Central memory CD4-positive, alpha-beta T cell (primary cell): ENCODE data around the gene GPD1L.

Source experiments
- DNase-seq: peaks from one replicate; pipeline ENCODE4 v3.0.0; 2022

GPD1L gene

DNA sequence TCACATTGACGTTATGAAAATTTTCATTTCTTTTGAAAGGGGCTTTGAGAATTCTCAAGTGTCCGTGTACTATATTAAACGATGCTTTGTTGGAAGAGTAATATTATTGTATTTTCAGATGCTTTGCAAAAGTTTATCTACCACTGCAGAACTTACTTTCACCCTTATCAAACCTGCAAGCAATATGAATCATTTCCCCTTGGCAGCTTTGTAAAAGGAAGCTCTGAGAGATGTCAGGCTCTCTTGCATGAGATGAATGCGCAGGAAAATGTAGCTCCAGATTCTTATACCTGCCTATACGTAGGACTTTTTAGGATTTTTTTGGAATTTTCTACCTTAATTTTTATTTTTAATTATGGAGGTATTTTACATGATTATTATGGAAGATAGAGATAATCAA, 34.5 kb downstream of the GPD1L start:
- no peak for DNase-seq

GRCh38 chr3:32143849-32144757, 37.7 kb downstream of the GPD1L start:
- peak; percentile 48 for DNase-seq

GRCh38 chr3:32146746-32147211, 40.4 kb downstream of the GPD1L start:
- no peak for DNase-seq

- no peak for DNase-seq
Measured at GRCh38 chr3:32147509-32147908, 41.1 kb downstream of the GPD1L start.

- DNase-seq, result no peak
Measured at GRCh38 chr3:32147933-32148332, 41.5 kb downstream of the GPD1L start.

GRCh38 chr3:32148351-32148750, 41.9 kb downstream of the GPD1L start:
- no peak for DNase-seq

DNA sequence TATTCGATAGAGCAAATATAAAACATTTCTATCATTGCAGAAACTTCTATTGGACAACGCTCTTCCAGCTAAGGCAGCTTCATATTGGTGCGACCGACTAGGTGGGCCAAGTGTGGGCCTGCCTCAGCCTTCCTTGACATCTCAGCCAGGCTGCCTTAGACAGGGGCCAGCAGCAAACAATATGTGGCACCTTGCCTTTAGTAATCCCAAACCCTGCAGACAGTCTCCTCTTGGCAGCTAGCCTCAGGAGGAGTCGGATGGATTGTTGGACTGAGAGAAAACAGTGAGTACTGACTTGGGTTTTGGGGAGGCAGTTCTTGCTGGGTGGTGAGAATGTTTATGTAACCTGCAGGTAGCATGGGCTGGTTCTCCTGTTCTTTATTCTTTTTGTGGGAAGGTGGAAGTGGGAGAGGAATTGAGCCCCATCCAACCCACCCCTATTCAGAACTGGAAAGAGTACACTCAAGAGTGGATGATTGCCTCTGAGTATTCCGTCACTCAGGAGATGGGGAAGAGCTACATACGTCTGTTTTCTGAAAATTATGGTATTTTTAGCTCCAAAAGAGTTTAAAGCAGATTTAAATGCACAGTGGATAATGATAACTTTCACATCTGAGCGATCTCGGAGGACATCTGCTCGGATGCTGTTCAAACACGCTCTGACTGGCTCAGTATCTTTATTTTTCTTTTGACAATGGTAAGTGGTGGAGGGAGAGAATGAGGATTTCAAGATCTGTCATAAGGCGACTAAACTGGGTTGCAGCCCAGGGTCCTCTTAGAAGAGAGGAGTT, 47.2 kb downstream of the GPD1L start:
- DNase-seq, result no peak

DNA sequence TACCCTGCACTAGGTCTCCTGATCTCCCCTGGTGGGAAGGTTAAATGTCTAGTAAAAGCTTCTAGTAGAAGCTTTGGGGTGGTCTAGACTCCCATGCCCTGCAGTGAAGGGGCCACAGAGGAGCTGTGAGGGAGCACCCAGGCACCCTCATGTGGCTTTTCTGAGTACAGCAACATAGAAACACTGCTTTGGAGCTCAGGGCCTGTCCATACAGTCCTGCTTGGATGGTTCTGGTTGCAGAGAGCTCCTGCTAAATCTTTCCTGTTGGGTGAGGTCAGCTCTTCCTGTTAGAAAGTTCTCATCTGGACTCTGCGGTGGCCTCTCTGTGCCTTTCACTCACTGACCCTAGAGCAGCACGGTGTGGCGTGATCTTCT, 47.8 kb downstream of the GPD1L start:
- no peak for DNase-seq

DNA sequence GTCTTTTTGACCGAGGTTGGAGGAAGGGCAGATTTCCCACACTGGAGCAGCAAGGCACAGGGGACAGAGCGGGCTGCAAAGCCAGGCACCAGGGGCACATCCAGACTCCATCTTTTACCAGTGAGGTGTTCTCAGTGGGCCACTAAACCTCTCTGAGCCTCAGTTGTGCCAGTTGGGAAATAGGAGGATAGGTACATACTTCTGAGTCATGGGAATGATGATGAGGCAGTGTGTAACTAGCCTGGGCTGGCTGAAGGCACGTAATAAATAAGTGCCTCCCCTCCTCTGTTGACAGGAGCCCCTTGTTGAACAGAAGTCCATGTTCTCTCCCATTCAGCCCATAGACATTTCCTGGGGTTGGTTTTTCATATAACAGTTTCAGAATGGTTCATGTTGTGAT, 48.7 kb downstream of the GPD1L start:
- no peak for DNase-seq

- no peak for DNase-seq
Measured at GRCh38 chr3:32157600-32158264, 51.3 kb downstream of the GPD1L start.

- DNase-seq, result no peak
Measured at GRCh38 chr3:32160706-32161214, 54.3 kb downstream of the GPD1L start.

GRCh38 chr3:32165442-32165841, 59.0 kb downstream of the GPD1L start:
- no peak for DNase-seq

GRCh38 chr3:32166654-32167053, 60.2 kb downstream of the GPD1L start:
- DNase-seq, result no peak

- DNase-seq, result no peak
Measured at GRCh38 chr3:32172420-32172819, 66.0 kb downstream of the GPD1L start.

- DNase-seq, result peak; percentile 46
Measured at GRCh38 chr3:32175607-32176197, 69.3 kb downstream of the GPD1L start.

- DNase-seq, result peak; percentile 62
Measured at GRCh38 chr3:32176989-32177701, 70.7 kb downstream of the GPD1L start.

DNA sequence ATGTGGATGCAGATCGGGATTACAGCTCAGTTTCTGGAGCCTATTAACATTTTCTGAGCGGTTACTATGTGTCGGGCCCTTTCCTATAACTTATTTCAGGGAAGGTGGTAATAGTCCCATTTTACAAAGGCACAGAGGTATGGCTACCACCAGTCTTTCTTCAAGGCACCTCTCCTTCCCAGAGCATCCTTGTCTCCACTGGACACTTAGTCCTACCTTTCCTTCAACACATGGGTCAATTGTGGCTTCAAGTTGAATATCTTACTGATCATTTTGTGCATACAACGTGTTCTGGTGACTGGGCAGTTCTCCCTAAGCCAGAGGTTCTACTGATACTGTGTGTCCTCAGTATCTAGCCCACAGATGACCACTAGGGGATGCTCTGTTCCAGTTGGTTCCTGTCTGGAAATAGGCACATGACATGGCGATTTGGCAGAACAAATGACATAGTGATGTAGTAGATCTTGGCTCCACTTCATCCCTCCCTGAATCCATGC, 71.3 kb downstream of the GPD1L start:
- DNase-seq, result peak; percentile 35

GRCh38 chr3:32180141-32180784, 73.8 kb downstream of the GPD1L start:
- no peak for DNase-seq

DNA sequence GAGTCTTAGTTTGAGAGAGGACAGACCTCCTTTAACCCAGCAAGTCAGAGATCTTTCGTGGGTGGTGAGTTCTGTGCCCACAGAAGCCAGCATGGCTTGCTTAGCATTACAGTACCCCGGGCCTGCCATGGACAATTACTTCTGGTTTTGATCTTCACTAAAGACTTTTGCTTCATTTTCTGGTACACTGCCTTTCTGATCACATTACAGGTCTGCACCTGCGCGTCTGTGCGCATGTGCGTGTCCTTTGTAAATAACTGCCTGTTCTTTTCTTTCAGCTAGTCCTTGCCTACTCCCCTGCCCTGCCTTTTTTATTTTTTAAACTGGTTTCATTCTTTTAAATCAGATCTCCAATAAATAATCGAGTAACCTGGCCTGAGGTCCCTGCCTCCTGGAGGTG, 74.9 kb downstream of the GPD1L start:
- no peak for DNase-seq

GRCh38 chr3:32181796-32182195, 75.4 kb downstream of the GPD1L start:
- DNase-seq, result no peak

GRCh38 chr3:32184187-32184730, 77.8 kb downstream of the GPD1L start:
- DNase-seq, result no peak
